Epithelial cell of esophagus (primary cell): ENCODE results near the gene TMEM245.

Source experiments
- DNase-seq: peaks from one replicate; pipeline ENCODE4 v3.0.0; 2010; ENCODE audit warnings: low read depth
- H3K4me3 ChIP-seq: 2 replicates; pipeline ENCODE4 v1.5.1; 2011; ENCODE audit warnings: mild to moderate bottlenecking, low read length, control low read depth
- TF ChIP-seq, protein P1 (sequence below): IDR thresholded peaks from 2 replicates; pipeline ENCODE4 v1.5.1; 2011; ENCODE audit warnings: low read depth, mild to moderate bottlenecking, low read length, control low read depth, inconsistent platforms; ENCODE audit not compliant: insufficient read depth; ENCODE audit errors: missing control alignments

Gene TMEM245

DNA sequence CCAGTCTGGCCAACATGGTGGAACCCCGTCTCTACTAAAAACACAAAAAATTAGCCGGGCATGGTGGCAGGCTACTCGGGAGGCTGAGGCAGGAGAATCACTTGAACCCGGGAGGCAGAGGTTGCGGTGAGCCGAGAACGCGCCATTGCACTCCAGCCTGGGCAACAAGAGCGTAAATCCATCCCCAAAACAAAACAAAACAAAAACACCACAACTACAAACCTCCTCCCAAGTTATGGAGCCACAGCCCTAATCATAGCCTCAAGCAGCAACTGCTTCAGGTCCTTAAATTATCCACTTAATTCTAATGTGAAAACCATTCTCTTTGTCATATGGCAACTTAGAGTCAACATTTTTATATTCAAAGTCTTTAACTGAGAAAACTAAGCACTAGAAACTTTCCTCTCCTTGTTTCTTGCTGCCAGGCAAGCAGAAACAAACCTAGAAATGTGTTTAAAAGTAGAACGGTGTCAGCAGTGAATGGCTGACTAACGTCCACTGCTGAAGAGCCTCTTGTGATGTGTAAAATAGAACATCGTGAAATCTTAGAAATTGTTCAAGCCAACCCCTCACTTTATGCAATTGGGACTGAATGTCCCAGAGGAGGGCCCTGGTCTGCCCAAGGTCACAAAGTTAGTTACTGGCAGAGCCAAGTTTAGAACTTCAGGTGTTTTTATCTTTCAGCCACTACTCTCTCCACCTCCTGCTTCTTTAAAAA is 5.7 kb downstream of the TMEM245 start:
- TF ChIP-seq, protein P1, sequence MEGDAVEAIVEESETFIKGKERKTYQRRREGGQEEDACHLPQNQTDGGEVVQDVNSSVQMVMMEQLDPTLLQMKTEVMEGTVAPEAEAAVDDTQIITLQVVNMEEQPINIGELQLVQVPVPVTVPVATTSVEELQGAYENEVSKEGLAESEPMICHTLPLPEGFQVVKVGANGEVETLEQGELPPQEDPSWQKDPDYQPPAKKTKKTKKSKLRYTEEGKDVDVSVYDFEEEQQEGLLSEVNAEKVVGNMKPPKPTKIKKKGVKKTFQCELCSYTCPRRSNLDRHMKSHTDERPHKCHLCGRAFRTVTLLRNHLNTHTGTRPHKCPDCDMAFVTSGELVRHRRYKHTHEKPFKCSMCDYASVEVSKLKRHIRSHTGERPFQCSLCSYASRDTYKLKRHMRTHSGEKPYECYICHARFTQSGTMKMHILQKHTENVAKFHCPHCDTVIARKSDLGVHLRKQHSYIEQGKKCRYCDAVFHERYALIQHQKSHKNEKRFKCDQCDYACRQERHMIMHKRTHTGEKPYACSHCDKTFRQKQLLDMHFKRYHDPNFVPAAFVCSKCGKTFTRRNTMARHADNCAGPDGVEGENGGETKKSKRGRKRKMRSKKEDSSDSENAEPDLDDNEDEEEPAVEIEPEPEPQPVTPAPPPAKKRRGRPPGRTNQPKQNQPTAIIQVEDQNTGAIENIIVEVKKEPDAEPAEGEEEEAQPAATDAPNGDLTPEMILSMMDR = no peak
- DNase-seq = no peak
- H3K4me3 ChIP-seq = no peak overlapping the region

DNA sequence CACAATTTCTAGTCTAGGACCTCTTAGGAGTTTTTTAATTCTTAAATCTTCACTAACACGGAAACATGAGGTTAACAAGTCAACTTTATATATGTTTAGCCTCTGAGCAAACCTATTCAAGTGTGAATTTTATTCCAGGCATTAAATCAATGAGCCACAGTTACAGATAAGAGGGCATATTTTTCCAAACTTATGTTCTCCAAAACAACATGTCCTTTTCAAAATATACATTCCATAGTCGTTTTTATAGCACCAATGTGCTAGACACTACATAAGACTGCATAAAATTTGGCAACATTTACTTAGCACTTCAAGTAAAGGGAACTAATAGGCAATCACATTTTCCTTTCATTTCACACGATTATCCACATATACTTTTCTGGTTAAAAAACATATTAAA is 6.5 kb downstream of the TMEM245 start:
- TF ChIP-seq, protein P1 = no peak
- no peak for DNase-seq
- H3K4me3 ChIP-seq = no peak overlapping the region

DNA sequence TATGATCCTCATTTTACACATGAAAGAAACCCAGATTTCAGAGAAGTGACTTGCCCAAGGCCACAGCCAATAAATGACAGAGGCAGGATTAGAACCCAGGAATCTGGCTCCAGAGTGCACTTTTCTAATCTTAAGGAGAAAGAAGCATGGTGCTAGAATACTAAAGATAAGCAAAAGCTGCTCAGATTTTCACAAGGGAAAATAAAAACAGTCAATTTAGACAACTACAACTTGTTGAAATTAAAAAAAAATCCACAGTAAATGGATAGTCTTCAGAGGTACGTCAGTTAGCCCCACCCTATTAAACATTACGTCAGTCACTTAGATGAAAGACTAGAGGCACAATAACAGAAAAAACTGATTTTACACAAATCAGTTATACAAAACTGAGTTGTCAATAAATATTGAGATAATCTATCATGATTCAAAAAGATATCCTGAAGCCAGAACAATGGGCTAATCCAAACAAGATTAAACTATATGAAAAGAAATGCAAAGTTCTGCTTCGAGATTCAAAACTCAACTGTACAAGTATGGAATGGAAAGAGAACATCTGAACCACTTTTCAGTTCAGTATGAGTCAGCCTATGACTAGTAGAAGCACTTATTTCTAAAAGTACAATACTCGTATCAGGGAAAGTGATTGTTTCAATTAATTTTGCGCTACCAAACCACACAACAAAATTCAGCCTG is 9.3 kb downstream of the TMEM245 start:
- DNase-seq = peak; percentile 73
- TF ChIP-seq, protein P1 = no peak
- H3K4me3 ChIP-seq = peak overlapping the region; percentile 10

DNA sequence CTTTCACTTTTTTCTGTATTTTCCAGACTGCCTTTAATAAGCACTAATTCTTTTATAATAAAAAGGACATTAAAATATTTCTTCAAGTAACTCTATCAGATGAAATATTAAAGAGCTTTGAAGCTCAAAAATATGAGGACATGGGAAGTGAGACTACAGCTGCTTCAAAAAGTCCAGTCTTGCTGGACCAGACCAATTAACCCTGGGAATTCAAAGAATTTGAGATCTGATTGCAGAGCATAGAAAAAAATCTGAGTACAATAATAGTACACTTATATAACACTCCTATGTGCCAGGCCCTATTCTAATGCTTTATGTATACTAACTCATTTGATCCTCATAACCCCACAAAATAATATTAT is 9.8 kb downstream of the TMEM245 start:
- no peak for DNase-seq
- TF ChIP-seq, protein P1 = no peak
- no peak overlapping the region for H3K4me3 ChIP-seq

DNA sequence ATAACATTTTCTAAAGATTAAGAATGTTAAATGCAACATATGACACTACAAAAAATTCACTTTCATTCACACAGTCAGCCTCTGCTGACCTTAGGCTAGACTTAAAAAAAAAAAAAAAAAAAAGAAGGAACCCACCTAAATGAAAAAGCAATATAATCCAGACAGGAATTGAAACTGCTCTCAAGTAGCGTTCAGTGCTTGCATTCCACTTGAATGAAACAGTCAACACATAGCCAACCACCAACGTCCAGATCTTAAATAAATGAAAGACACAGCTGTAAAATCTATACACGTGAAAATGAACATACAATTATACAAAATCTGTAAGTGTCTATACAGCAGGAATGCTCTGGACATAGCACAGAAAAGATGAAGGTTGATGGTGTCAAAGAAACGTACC is 11.4 kb downstream of the TMEM245 start:
- no peak overlapping the region for H3K4me3 ChIP-seq
- peak; percentile 47 for DNase-seq
- TF ChIP-seq, protein P1 = no peak

DNA sequence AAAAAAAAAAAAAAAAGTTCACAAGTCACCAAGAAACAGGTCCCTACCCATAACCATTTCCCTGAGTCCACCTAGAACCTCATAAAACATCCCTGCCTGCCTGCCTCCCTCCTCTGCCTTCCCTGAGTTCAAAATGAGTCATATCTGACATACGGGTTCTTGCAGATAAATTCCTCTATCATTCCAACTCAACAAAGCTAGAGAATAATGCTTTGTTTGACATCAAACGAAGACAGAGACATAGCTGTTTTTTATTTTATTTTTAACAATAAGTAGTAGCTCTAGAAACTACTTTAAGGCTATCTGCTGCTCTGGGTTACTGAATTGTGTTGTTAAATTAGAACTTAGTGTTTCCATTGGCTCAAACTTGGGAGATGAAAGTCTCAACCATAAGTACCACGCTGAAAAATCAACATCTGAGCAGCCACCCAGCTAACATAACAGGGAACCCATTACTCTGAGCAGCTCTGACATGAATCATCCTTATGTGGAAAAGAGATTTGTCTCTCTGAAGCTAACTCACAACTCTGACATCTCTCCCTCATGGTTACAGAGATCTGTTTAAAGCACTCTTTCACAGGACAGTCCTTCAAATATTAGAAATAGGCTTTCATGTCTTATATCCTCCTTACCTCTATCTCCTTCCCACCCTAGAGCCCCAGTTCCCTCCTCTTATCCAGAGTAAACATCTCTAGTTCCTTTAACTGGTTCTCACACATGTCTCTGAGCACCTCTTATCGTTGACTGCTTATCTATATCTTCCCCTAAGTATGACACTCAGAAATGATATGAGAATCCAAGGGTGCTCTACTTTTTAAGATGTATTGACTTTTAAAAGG is 12.1 kb downstream of the TMEM245 start:
- H3K4me3 ChIP-seq = no peak overlapping the region
- DNase-seq = peak; percentile 77
- TF ChIP-seq, protein P1 = no peak
